Epidermal melanocyte (primary cell): Measurements from ENCODE around the gene CACNB2.

Source experiments
- DNase-seq: peaks from one replicate; pipeline ENCODE4 v3.0.0; 2011; ENCODE audit warnings: low spot score; ENCODE audit not compliant: insufficient read length

The CACNB2 gene

GRCh38 chr10:18399158-18399557 lies 258.9 kb downstream of the CACNB2 start:
- no peak for DNase-seq

GRCh38 chr10:18400201-18400905 lies 260.1 kb downstream of the CACNB2 start:
- no peak for DNase-seq

- DNase-seq: no peak
Observed at GRCh38 chr10:18400906-18401245, 260.7 kb downstream of the CACNB2 start.

- no peak for DNase-seq
Observed at GRCh38 chr10:18401416-18402195, 261.4 kb downstream of the CACNB2 start.

GRCh38 chr10:18402853-18403252 lies 262.6 kb downstream of the CACNB2 start:
- DNase-seq: no peak

- DNase-seq: no peak
Observed at GRCh38 chr10:18404530-18404929, 264.3 kb downstream of the CACNB2 start.

- no peak for DNase-seq
Observed at GRCh38 chr10:18406136-18406535, 265.9 kb downstream of the CACNB2 start.

- DNase-seq: no peak
Observed at GRCh38 chr10:18409599-18410397, 269.6 kb downstream of the CACNB2 start.

GRCh38 chr10:18414061-18414460 lies 273.8 kb downstream of the CACNB2 start:
- DNase-seq: no peak

- no peak for DNase-seq
Observed at GRCh38 chr10:18417950-18418527, 277.8 kb downstream of the CACNB2 start.

- no peak for DNase-seq
Observed at GRCh38 chr10:18418541-18419215, 278.5 kb downstream of the CACNB2 start.

- no peak for DNase-seq
Observed at GRCh38 chr10:18419945-18420344, 279.7 kb downstream of the CACNB2 start.

- no peak for DNase-seq
Observed at GRCh38 chr10:18421726-18422293, 281.6 kb downstream of the CACNB2 start.

GRCh38 chr10:18423058-18423637 lies 282.9 kb downstream of the CACNB2 start:
- DNase-seq: no peak

GRCh38 chr10:18424200-18424599 lies 284.0 kb downstream of the CACNB2 start:
- no peak for DNase-seq

GRCh38 chr10:18429335-18429734 lies 289.1 kb downstream of the CACNB2 start:
- no peak for DNase-seq

- no peak for DNase-seq
Observed at GRCh38 chr10:18436902-18437301, 296.7 kb downstream of the CACNB2 start.

GRCh38 chr10:18437486-18437885 lies 297.3 kb downstream of the CACNB2 start:
- no peak for DNase-seq

GRCh38 chr10:18438361-18439126 lies 298.3 kb downstream of the CACNB2 start:
- no peak for DNase-seq

GRCh38 chr10:18439601-18440000 lies 299.4 kb downstream of the CACNB2 start:
- DNase-seq: no peak
